Gastrocnemius medialis (tissue), 4 donors: ENCODE results near the gene GPR119. TPM values are rescaled to one million over a fixed set of nuclear protein-coding genes. Genes with fewer than 3 reads are reported as not detected.
"Not testable (repeated sequence)": the region's sequence is repeated elsewhere in the genome, so short reads cannot be mapped to it uniquely, and the experiment has no call there.

Experiments
- ATAC-seq, 2 donors: fragments of 150-250 bp; one replicate each; pipeline ENCODE4 v1.9.1; 2016
- DNase-seq, 2 donors: peaks; one replicate each; pipeline ENCODE4 v3.0.0-alpha.2; 2019
- H3K27ac ChIP-seq, 4 donors: fragments of 200-600 bp; sonication (generic); 1 replicate in 1 of 4; 2 replicates in 3 of 4; pipeline ENCODE4 v1.5.1; 2016 to 2018; ENCODE audit warnings: mild to moderate bottlenecking in 2 of 4, moderate library complexity in 1 of 4
- H3K27me3 ChIP-seq, 3 donors: fragments of 200-600 bp; sonication (generic) in 2 of 3; 1 replicate in 1 of 3; 2 replicates in 2 of 3; pipeline versions ENCODE4 v1.5.1 to v1.6.0; 2016 to 2019; ENCODE audit warnings: mild to moderate bottlenecking in 1 of 3, moderate library complexity in 1 of 3
- H3K36me3 ChIP-seq, 2 donors: fragments of 200-600 bp; sonication (generic) in 1 of 2; one replicate each; pipeline ENCODE4 v1.5.1; 2017 to 2018
- H3K4me1 ChIP-seq, 2 donors: fragments of 200-600 bp; sonication (generic) in 1 of 2; one replicate each; pipeline ENCODE4 v1.5.1; 2016 to 2017; ENCODE audit warnings: mild to moderate bottlenecking in 2 of 2
- H3K4me3 ChIP-seq, 4 donors: fragments of 200-600 bp; sonication (generic) in 3 of 4; 1 replicate in 1 of 4; 2 replicates in 3 of 4; pipeline ENCODE4 v1.5.1; 2016 to 2019; ENCODE audit warnings: mild to moderate bottlenecking in 2 of 4
- H3K9me3 ChIP-seq, 3 donors: fragments of 200-600 bp; sonication (generic) in 2 of 3; 1 replicate in 1 of 3; 2 replicates in 2 of 3; pipeline ENCODE4 v1.5.1; 2016 to 2019
- CTCF ChIP-seq, 5 experiments: fragments of 450-650 bp in 3 of 5; fragments of 200-600 bp in 2 of 5; sonication (generic) in 2 of 5; IDR thresholded peaks in 4 of 5; conservative IDR thresholded peaks in 1 of 5; 1 replicate in 4 of 5; 2 replicates in 1 of 5; pipeline ENCODE4 v1.5.1; 2016 to 2019; ENCODE audit warnings: antibody characterized with exemption in 5 of 5, mild to moderate bottlenecking in 3 of 5, moderate library complexity in 3 of 5
- POLR2A ChIP-seq, 2 donors: fragments of 450-650 bp; IDR thresholded peaks; one replicate each; pipeline ENCODE4 v1.6.1; 2017; ENCODE audit warnings: antibody characterized with exemption in 2 of 2, mild to moderate bottlenecking in 2 of 2, moderate library complexity in 2 of 2
- in situ Hi-C, 4 donors: fragments of 200-750 bp; cut with MboI; loops; one replicate each; pipeline versions ENCODE4 v1.15.0 to v1.8.0; 2017; ENCODE audit warnings: low sequenced_read_pairs in 4 of 4
- intact Hi-C: fragments of 100-400 bp; cut with DNase I; formaldehyde crosslinking; loops from one replicate; pipeline ENCODE4 v1.15.1; 2023; ENCODE audit warnings: low total_unique reads
- total RNA-seq, 4 donors: library from RNA; depleted of rRNA; stranded (reverse); fragments of >200 nt; gene quantifications; one replicate each; pipeline versions ENCODE4 v1.1.0 to v1.2.3, GENCODE V29; 2016

GPR119 gene
- total RNA-seq, 4 donors from 2014 or later = not detected

- H3K9me3 ChIP-seq = no peaks in the 10 kb centered on the region
Observed at GRCh38 chrX:130386408-130386808, 934 bp upstream of the GPR119 start.

GRCh38 chrX:130378024-130378669 lies 7.3 kb downstream of the GPR119 start:
- H3K4me1 ChIP-seq = no peaks in the 10 kb centered on the region
- in situ Hi-C loops = loop anchor here in 1 of 4 donors (25.0 kb wide), 1 partner anchor 534 kb away; the partner anchor contains the start of gene ENOX2
- intact Hi-C loops = no loop called here
- no peaks in the 10 kb centered on the region for H3K9me3 ChIP-seq
- H3K27ac ChIP-seq = no peak overlapping the region
- H3K27me3 ChIP-seq = no peaks in the 10 kb centered on the region
- no peak for TF ChIP-seq POLR2A (IDR thresholded peaks at IDR 0.05)
- TF ChIP-seq CTCF (IDR thresholded peaks at IDR 0.05 in 4 of 5, conservative IDR thresholded peaks at IDR 0.05 in 1 of 5) = no peak
- H3K4me3 ChIP-seq = no peak overlapping the region
- H3K36me3 ChIP-seq = no peaks in the 10 kb centered on the region
- DNase-seq (no peak), ATAC-seq (no peak)

More at GRCh38 chrX:130386408-130386808, 934 bp upstream of the GPR119 start:
- Histone ChIP-seq H3K27me3 (no peaks in the 10 kb centered on the region), H3K4me3 (no peak overlapping the region), H3K4me1 (no peaks in the 10 kb centered on the region), H3K36me3 (no peaks in the 10 kb centered on the region), H3K27ac (no peak overlapping the region)
- TF ChIP-seq CTCF (IDR thresholded peaks at IDR 0.05 in 4 of 5, conservative IDR thresholded peaks at IDR 0.05 in 1 of 5) (no peak), POLR2A (IDR thresholded peaks at IDR 0.05) (no peak)
- in situ Hi-C loops (loop anchor here in 1 of 4 donors (25.0 kb wide), 1 partner anchor 526 kb away; the partner anchor contains the start of gene ENOX2), intact Hi-C loops (no loop called here)
- ATAC-seq = no peak
- DNase-seq = no peak

- no peaks in the 10 kb centered on the region for H3K36me3 ChIP-seq
- TF ChIP-seq POLR2A (IDR thresholded peaks at IDR 0.05) = no peak
- H3K27me3 ChIP-seq = no peaks in the 10 kb centered on the region
- H3K4me3 ChIP-seq = no peak overlapping the region
- ATAC-seq (no peak), DNase-seq (no peak)
- no peaks in the 10 kb centered on the region for H3K9me3 ChIP-seq
- no peak overlapping the region for H3K27ac ChIP-seq
- intact Hi-C loops (no loop called here), in situ Hi-C loops (loop anchor here in 1 of 4 donors (25.0 kb wide), 1 partner anchor 536 kb away; the partner anchor contains the start of gene ENOX2)
- H3K4me1 ChIP-seq = no peaks in the 10 kb centered on the region
Observed at GRCh38 chrX:130376077-130376476, 9.4 kb downstream of the GPR119 start.

GRCh38 chrX:130352050-130352449 lies 33.4 kb downstream of the GPR119 start:
- H3K9me3 ChIP-seq, intact Hi-C loops, in situ Hi-C loops: not testable (repeated sequence)

GRCh38 chrX:130351567-130351966 lies 33.9 kb downstream of the GPR119 start:
- in situ Hi-C loops = no loop called here
- H3K4me3 ChIP-seq = no peak overlapping the region
- H3K27me3 ChIP-seq = no peaks in the 10 kb centered on the region
- TF ChIP-seq POLR2A (IDR thresholded peaks at IDR 0.05) (no peak), CTCF (IDR thresholded peaks at IDR 0.05 in 4 of 5, conservative IDR thresholded peaks at IDR 0.05 in 1 of 5) (no peak)
- H3K27ac ChIP-seq = no peak overlapping the region
- ATAC-seq = no peak
- intact Hi-C loops = no loop called here
- DNase-seq = no peak
- no peaks in the 10 kb centered on the region for H3K36me3 ChIP-seq
- H3K9me3 ChIP-seq = no peaks in the 10 kb centered on the region
- no peaks in the 10 kb centered on the region for H3K4me1 ChIP-seq

More at GRCh38 chrX:130352050-130352449, 33.4 kb downstream of the GPR119 start:
- not testable (repeated sequence) for ATAC-seq, H3K36me3 ChIP-seq, H3K27me3 ChIP-seq, DNase-seq, H3K27ac ChIP-seq, H3K4me1 ChIP-seq, H3K4me3 ChIP-seq
